ENCODE data around the gene HOXB9.

HOXB9 gene

DNA sequence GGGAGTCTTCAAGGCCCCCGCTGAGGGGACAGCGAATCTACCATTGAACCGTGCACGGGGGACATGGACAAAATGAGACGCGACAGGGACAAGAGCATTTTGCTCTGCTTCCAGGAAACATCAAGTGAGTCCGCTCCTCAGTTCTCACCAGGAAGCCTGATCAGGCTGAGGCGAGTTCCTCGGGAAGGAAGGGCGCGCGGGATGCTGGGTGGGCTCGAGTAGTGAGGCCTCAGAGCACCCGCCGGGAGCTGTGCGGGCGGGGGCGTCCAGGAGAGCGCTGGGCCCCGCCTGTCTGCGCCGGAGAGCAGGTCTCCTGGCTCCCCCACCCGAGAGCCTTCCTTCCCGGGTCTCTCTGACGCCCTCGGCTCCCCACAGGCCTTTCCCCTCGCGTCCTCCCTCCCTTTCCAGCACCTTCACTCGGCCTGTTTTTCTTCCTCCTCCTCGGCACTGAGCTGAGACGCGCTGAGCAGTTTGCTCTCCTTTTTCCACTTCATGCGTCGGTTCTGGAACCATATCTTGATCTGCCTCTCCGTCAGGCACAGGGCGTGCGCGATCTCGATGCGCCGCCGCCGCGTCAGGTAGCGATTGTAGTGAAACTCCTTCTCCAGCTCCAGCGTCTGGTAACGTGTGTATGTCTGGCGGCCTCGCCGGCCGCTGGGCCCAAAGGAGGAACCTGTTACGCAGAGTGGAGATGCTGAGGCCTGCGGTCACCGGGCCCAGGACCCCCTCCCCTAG lies 30.0 kb downstream of the HOXB9 start:
- DNase-seq, result peak in 1 of 2 experiments; percentile 45

DNA sequence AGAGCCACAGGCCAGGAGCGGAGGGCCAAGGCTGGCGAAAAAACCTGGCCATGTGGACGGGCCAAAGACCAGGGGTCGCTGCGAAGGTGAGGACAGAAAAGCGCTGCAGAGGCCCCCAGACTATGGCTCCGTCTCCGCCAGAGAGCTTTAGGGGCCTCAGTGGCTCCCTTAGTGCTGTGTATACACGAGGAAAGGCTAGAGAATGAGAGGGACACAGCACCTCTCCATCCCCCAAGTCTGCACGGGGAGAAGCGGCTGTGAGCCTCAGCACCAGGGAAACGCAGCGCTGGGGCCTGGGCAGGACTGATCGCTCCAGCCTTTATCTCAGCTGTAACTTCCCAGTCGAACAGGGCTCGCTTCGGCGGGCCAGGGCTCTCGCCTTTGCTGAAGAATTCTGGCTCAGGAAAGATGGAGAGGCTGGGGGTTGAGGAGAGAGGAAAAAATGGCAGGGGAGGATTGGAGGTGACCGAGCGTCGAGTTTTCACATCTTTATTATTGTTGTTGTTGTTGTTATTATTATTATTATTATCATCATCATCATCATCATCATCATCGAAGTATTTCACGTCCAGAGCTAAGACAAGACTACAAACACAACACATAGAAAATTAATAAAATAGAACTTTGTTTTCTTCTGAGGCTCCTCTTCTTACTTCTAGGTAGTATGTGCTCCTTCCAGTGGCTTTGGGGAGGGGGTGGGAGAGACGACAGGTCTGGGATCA lies 30.7 kb downstream of the HOXB9 start:
- no peak for DNase-seq

DNA sequence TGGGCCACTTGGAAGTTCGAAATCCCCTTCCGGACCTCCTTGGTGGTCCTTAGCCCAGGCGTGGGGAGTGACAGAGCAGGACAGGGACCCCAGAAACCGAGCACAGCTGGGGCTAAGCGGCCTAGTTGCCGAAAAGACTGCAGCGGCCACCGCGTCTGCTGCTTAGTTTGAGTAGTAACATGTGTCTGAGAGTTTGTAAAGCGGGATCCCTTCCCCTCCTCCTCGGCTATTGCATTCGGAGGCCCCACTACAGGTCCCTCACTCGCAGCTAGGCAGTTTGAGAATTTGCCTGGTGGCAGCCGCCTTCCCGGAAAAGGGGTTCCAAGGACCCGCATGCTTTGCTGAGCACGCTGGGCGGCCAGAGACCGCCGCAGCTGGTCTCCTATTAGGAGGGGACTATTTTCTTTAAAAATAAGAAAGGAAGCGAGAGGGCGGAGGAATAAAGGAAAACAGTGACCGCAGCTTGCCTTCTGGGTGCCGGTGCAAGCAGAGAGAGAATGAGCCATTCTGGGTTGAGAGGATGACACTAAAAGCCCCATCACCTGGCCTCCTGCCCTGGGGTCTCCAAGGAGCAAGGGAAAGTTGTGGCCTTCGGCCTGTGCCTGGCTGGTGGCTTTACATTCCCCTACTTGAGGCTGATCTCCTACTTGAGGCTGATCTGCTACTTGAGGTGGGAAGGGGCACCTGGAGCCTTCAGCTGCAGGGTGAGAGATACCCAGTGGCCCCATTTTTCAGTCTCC lies 31.4 kb downstream of the HOXB9 start:
- DNase-seq, result no peak

DNA sequence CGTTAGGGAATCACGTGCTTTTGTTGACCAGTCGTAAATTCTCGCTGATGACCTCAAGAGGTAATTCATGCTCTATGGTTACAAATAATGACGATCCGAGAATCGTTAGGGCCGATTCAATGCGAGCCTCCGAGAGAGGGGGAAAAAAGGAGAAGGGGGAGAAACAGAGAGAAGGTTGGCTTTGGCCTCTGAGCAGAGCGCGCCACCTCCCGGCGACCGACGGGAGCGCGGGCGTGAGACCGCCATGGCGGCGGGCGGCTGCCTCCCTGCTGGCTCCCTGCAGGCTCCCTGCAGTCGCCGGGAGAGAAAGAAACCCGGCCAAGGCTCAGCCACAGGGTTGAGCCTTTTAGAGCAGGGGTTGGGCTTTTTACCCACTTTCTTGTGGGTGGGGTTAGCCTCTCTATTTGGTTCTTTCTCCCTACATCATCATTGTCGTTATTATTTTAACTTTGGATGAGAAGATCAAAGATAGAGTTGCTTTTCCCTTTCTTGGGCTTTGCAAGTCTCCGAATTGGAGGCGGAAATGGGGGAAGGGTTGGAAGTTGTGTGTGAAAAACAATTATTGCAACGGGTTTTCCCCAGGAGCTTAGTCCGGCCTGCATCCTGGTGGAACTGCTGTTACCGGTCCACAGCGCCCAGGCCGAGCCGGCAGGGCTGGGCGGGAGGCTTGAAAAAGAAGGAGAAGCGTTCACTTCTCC lies 32.2 kb downstream of the HOXB9 start:
- peak; percentile 77 to 78 for DNase-seq

DNA sequence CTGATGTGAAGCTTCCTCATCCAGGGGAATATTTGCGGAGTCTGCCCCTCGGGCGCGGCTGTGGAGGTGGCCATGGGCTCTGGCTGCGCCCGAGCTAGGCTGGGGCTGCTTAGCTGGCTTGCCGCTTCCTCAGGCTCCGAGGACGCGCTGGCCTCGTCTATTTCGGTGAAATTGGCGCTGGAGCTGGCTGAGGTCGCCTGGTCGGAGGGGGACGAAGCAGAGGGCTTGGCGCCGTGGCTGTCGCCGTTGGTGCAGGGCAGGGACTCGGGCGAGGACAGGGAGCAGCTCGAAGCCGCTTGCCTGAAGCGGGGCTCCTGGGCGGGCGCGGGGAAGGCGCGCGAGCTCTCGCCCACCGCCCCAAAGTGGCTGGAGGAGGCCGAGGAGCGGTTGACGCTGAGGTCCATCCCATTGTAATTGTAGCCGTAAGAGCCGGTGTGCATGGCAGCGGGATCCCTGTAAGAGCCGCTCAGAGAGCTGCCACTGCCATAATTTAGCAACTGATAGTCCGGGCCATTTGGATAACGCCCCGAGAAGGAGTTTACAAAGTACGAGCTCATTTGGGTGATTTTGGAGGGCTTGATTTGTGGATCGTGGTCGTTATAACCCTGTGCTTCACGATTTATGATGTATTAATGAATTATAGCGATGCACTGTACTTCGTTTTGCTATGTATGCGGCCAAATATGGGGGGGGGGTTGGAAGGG lies 32.9 kb downstream of the HOXB9 start, which contains the start of gene HOXB5:
HOXB5 (minus strand) TSS at position 654 of the 704 bp plus-strand sequence; CDS start at position 557, 97 bp downstream.
- no peak for DNase-seq

DNA sequence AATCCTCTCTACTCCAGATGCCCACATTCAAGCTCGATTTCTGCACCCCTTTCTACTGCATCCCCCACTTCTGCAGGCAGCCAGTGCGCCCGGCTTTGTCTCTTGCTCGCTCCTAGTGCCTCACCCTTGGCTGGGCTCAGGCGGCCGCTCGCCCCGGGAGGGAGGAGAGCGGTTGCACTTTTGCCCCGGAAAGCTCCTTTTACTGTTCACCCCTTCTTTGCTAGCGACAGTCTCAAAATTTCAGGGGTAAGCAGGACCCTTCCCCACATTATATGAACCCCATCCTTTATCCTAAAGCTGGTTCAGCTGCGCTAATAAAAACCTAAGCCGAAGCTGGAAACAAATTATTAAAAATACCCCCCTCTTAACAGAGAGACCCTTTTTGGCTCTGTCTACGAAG lies 33.6 kb downstream of the HOXB9 start:
- no peak for DNase-seq

DNA sequence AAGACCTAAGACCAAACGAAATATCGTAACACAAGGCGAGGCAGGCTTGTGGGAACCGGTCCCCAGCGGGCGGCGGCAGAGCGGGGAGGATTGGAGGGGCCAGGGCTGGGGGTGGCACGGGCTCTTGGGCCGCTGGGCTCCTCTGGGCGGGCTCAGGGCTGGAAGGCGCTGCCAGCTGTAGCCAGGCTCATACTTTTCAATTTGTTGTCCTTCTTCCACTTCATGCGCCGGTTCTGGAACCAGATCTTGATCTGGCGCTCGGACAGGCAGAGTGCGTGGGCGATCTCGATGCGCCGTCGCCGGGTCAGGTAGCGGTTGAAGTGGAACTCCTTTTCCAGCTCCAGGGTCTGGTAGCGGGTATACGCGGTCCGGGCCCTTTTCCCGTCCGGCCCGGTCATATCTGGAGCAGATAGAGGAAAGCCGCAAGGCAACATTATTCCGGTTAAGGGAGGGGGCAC lies 34.1 kb downstream of the HOXB9 start:
- DNase-seq, result no peak

DNA sequence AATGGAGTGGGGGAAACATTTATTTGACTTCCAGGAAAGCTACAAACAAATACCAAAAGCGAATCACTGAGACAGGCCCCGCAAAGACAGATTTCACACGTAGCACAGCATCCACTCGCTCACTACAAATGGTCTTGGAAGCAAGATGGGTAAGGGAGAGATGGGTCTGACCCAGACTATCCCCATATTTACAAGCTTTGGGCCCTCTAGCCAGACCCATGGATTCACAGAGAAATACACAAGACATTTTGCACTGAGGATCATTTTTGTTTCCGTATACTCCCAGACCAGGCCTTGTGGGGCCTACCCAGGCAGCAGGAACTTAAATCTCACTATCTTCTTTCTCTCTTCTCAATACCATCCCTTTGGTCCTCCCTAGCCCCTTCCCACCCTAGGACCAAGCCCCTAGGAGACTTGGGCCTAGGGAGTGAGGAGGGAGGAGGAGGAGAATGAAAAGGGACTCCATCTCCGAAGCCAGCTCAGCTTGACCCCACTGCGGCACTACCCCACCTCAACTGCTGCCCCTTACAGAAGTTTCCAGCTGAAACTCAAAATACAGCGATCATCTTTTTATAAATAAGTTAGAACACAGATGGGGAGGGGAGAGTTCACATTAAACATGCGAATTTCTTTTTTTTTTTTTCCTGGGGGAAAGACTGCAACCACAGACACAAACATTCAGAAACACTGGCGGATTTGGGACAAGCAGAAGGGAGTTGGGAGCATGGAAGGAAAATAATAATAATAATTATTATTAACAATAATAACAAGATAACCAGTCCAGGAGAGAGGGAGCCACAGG lies 34.7 kb downstream of the HOXB9 start:
- DNase-seq, result no peak

DNA sequence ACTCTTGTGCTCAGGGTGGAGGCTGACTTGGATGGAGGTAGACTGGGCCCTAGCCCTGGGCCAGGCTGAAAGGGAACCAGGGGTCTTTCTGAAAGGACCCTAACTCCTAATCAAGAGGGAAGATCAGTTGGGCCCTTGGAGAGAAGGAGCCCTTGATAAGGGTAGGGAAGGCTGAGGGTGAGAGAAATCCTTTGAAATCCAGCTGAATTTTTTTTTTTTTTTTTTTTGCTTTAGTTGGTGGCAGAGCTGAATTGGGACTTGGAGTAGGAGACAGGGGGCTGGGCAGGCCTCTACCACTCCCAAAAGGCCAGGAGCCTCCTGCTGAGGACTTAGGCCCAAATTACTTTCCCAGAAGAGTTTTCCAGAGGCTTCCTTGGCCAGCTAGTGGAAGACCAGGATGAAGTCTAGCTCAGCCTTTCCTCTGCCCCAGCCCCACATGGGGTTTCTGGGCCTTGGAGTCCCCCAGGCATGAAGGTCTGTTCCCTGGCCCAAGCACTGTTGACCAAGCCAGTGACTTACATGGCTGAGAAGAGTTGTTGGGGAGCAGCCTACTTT lies 35.5 kb downstream of the HOXB9 start:
- DNase-seq, result no peak

DNA sequence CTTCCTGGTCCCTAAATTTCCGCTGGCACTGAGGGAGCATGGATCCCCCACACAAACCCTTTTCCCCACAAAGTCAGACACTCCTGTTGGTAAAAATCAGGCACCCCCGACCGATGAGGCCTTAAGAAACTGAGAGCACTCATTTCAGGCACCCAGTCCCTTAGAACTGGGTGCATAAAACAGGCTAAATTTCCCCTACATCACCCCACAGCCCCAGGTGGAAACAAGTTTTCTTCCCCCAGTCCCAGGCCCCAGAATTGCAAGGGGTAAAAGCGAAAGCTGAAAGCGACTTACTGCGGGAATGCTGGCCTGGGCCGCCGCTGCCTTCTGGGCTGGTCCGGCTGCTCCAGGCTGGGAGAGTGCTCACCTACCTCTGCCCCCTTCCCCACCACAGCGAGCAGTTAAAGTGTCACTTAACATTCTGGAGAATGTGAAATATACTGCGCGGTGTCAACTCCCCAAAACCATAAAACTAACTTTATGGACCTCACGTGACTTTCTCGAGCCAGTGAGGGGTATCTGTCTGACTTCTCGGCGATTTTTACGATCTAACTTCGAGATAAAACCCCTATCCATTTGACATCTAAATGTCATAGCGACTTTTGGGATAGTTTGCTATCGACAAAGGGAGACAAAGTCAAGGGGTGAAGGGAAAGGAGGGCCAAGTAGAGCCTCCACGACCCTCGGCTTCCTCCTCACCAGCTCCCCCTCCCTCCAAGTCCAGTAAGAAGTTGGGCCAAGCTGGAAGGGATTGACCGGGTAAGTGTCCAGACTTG lies 36.1 kb downstream of the HOXB9 start, which contains the start of gene HOXB3:
HOXB3 (minus strand) TSS at position 411 of the 776 bp plus-strand sequence. CDS start 37,767 bp downstream, outside the sequence.
- no peak for DNase-seq

DNA sequence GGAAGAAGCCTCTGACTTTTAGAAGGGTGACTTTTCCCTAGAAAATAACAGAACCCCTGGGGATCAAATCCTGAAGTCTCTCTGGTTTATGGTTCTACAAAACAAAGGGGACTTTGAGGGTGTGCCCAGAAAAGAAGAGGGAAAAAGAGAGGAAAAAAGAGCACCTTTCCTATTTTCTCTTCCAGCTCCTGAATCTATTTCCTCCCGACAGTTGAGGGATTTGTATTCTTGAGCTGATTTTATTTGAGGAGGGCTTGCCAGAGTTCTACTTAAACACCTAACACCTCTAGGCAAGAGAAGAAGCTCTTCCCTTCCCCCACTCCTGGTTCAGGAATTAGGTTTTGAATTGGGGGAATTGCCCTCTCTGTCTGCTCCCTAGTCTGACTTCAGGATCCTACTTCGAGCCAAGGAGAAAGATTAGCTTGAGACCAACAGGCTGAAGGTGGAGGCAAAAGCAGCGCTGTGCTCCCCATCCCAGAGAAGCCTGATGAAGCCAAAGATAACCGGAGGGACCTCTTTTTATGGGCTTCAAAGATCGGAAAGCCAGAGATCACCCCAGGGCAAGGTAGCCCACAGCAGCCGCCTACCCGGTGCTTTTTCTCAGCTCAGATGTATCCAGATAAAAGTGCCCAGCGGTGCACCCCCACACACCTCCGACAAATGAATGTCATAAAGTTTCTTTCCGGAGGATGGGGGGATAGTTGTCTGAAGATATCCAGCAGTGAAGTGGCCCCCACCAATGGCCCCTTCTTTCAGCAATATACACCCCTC lies 36.9 kb downstream of the HOXB9 start:
- DNase-seq, result no peak

DNA sequence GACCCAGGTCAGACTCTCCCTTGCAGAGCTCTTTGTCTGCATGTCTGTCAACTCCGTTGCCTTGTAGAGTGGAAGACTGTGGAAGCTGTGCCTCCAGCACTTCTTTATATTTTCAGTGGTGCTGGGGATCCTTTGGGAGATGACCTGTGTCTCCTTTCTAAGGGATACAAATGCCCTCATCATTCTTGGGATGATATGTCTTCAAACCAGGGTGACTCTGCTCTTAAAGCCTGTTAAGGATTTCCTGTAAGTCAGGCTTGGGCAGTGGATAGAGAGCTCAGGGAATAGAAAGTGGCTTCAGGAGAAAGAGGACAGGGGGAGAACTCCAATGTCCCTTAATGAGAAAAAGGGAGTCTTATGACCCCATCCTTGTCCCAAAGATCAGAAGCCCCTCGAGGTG lies 37.6 kb downstream of the HOXB9 start:
- no peak for DNase-seq

DNA sequence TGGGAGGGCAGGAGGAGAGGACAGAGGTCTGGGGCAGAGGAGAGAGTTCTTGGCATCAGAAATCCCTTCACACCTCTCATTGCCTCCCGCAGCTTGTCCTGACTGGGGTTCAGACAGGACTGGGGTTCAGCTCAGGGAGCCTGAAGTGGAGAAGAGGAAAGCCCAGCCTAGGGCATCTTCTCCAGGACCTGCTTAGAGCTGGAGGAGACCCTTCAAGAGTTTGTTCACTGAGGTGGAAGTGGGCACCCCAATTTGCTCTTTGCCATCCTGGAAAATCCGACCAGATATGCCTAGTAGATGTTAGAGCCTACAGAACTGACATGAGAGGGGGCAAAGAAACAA lies 38.1 kb downstream of the HOXB9 start:
- DNase-seq, result no peak

DNA sequence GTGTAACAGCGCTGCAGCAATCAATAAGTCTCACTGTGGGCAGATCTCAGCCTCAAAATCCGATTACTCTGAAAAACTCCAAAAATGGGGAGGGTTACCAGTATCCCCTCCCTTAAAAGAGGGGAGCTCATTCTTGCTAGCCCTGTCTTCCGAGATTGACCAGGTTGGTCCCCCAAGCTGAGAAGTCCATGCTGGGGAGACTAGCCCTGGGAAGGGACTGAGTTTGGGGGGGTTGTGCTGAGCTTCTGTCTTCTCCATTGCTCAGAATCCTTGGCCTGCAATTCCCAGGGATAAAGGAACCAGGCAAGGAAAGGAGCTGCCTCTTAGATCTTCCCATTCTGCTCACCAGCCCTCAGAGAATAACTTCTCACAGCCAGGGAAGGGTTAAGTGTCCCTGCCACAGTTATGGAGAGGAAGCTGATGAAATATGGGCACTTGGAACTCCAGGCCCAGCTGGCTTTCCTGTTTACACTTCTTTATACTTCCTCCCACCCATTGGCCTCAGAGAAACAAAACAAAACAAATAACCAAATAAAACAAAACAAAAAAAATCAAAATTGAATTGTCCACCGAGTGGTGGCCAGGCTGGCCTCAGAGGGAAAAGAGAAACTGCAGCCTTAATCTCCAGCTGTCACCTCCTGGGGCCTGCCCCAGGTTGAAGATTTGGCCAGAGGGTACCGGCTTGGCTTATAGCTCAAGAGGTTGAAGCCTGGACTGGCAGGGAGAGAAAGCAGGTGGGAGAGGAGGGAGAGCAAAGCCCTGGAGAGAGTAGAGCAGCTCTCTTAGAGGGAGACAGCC lies 38.7 kb downstream of the HOXB9 start:
- DNase-seq, result no peak

DNA sequence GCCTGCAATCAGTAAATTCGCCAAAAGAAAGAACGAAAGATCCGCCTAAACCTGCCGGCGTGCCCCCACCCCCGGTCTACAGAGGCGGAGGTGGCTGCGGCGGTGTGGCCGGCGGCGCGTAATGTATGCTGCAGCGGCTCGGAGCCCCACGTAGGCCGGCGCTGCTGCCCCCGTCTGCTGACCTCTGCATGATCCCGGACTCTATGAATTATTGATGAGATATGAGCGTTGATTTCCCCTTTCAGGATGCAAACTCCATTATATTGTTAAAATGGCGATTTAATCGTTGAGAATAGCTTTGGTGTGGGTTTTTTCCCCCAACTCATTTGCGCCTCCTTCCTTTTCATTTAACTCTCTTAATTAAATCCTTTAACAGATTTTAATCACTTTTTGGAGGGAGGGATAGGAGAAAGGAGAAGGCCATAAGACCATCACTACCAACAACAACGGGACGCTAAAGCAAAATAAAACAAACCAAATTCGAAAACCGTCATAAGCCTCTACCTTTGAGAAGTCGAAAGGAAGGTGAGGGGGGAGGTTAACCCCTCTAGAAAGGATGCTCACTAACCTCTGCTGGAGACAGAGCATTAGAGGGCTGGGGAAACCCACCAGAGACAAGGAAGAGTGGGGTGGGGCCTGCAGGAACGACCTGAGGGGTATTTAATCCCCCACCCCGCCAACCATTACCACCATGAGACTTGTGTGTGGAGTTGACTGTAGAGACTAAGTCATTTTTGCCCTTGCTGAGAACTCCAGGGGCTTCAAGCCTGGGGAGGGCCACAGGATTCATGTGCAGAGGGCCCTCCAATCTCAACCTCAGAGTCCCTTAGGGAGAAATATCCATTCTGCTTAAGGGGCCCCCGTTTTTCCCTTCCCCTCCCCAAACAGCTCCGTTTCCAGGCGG lies 39.6 kb downstream of the HOXB9 start:
- no peak for DNase-seq

DNA sequence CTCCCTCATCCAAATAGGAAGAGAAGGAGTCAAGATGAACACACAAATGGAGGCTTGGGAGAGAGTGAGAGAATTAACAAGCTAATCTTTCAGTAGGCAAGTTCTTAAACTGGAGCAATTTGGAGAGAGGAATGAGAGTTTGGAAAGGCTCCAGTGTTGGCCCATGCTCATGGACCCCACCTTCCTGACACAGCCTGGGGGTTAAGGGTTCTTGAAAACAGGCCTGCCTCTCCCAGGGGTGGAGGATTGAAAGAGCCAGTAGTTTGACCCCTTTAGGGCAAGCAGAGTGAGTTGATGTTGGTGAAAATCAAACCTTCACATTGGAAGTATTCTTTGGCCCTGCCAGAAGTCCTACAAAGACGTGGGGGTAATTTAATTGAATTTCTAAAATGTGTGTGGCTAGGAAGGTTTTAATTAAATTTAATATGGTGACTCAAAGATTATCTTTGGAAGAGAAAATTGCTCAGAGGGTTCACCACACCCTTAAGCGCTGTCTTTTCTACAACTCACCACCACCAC lies 41.9 kb downstream of the HOXB9 start:
- no peak for DNase-seq

DNA sequence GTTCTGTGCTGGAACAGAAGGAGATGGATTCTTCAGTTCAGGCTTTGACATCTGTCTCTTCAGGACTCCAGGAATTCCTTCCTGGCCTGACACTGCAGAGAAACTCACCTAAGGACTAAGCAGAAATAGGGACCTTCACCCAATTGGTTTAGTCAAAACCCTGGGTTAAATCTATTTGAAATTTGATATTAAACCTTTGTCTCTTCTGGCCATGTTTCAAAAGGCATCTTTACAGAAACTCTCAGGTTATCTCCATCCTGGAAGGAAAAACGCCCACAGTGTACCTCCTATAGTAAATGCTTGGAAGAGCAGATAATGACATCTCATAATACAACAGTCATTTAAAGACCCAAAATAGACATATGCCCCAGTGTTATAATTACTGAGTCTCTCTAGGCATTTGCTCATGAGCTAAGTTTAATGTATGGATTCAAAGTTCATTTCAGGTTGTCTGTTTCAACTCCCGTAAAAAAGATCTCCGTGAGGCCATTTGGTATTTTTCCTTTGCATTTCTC lies 42.4 kb downstream of the HOXB9 start:
- no peak for DNase-seq

Measured in activated CD4-positive, alpha-beta T cell treated with anti-CD3 and anti-CD28 coated beads, Interleukin-2, amount 50 U/mL, for 4 hours (primary cell).